GM23338 (cell line): ENCODE measurements around the gene TAOK1.

Source experiments
- EZH2 ChIP-seq: fragments of 200-600 bp; sonication (generic); IDR thresholded peaks from one replicate; pipeline ENCODE4 v1.8.0; 2017; ENCODE audit warnings: antibody characterized with exemption, mild to moderate bottlenecking, low read depth; ENCODE audit not compliant: unreplicated experiment
- POLR2AphosphoS5 ChIP-seq: IDR thresholded peaks from 2 replicates; pipeline ENCODE4 v1.6.1; 2016; ENCODE audit warnings: antibody characterized with exemption, low read depth
- TF ChIP-seq, protein P1 (sequence below), 2 experiments: fragments of 200-600 bp in 1 of 2; sonication (generic) in 1 of 2; conservative IDR thresholded peaks; 2 replicates each; pipeline versions ENCODE4 v1.5.1 to v1.6.1; 2016 to 2017; ENCODE audit warnings: antibody characterized with exemption in 2 of 2, low read depth in 2 of 2, mild to moderate bottlenecking in 2 of 2, moderate library complexity in 1 of 2
- TF ChIP-seq, protein P2 (sequence below): IDR thresholded peaks from one replicate; pipeline ENCODE4 v1.6.1; 2018; ENCODE audit warnings: antibody characterized with exemption; ENCODE audit not compliant: unreplicated experiment

- TF ChIP-seq EZH2: no peak
- TF ChIP-seq, protein P1, sequence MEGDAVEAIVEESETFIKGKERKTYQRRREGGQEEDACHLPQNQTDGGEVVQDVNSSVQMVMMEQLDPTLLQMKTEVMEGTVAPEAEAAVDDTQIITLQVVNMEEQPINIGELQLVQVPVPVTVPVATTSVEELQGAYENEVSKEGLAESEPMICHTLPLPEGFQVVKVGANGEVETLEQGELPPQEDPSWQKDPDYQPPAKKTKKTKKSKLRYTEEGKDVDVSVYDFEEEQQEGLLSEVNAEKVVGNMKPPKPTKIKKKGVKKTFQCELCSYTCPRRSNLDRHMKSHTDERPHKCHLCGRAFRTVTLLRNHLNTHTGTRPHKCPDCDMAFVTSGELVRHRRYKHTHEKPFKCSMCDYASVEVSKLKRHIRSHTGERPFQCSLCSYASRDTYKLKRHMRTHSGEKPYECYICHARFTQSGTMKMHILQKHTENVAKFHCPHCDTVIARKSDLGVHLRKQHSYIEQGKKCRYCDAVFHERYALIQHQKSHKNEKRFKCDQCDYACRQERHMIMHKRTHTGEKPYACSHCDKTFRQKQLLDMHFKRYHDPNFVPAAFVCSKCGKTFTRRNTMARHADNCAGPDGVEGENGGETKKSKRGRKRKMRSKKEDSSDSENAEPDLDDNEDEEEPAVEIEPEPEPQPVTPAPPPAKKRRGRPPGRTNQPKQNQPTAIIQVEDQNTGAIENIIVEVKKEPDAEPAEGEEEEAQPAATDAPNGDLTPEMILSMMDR (conservative IDR thresholded peaks at IDR 0.05; ENCODE audit: low read depth in 2 of 2): no peak
- TF ChIP-seq, protein P2, sequence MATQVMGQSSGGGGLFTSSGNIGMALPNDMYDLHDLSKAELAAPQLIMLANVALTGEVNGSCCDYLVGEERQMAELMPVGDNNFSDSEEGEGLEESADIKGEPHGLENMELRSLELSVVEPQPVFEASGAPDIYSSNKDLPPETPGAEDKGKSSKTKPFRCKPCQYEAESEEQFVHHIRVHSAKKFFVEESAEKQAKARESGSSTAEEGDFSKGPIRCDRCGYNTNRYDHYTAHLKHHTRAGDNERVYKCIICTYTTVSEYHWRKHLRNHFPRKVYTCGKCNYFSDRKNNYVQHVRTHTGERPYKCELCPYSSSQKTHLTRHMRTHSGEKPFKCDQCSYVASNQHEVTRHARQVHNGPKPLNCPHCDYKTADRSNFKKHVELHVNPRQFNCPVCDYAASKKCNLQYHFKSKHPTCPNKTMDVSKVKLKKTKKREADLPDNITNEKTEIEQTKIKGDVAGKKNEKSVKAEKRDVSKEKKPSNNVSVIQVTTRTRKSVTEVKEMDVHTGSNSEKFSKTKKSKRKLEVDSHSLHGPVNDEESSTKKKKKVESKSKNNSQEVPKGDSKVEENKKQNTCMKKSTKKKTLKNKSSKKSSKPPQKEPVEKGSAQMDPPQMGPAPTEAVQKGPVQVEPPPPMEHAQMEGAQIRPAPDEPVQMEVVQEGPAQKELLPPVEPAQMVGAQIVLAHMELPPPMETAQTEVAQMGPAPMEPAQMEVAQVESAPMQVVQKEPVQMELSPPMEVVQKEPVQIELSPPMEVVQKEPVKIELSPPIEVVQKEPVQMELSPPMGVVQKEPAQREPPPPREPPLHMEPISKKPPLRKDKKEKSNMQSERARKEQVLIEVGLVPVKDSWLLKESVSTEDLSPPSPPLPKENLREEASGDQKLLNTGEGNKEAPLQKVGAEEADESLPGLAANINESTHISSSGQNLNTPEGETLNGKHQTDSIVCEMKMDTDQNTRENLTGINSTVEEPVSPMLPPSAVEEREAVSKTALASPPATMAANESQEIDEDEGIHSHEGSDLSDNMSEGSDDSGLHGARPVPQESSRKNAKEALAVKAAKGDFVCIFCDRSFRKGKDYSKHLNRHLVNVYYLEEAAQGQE: no peak
- TF ChIP-seq POLR2AphosphoS5: no peak
These were observed 124.6 kb downstream of the TAOK1 start for GRCh38 chr17:29514792-29515191.
